HG02870 (cell line): ENCODE results near the gene MACROD1.
"Not testable (repeated sequence)": the region's sequence is repeated elsewhere in the genome, so short reads cannot be mapped to it uniquely, and the experiment has no call there.

Experiments used
- ATAC-seq: cut with Tn5 transposase; IDR thresholded peaks from one replicate; pipeline ENCODE4 v1.9.1; 2021; ENCODE audit warnings: mild to moderate bottlenecking, moderate library complexity; ENCODE audit not compliant: unreplicated experiment

Gene MACROD1

DNA sequence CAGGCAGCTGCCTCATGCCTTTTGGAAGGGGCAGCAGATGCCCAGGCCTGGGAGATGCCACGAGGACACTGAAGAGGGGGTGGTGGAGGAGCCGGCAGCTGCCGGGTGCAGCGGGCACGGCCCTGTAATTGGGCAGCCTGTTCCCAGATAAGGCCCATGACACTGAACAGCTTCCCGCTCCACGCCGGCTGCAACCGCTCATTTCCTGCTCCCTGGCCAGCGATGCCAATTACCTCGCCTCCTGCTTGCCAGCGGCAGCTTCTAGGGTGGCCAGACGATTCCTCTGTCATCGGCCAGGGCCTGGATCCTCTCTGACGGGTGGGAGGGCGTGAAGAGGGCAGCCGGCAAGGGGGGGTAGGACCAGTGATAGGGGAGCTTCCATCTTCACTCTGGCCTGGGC, 107.4 kb downstream of the MACROD1 start:
- ATAC-seq, result no peak

DNA sequence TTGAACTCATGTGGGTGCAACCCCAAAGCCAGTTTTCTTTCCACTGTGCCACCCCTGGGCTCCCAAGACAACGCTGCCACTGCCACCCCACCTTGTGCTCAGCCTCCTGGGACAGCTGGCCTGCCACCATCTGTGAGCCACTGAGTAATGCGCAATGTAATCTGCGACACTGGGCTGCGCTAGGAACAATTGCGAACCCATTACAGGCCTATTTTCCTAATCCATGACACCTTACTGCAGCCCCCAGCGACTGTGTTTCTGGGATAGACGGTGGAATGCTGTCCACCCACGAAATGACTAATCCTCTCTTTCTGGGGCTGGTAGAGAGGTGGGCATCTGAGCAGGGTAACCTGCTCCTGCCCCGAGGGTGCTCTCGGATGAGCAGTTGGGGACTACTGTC, 108.0 kb downstream of the MACROD1 start:
- no peak for ATAC-seq

DNA sequence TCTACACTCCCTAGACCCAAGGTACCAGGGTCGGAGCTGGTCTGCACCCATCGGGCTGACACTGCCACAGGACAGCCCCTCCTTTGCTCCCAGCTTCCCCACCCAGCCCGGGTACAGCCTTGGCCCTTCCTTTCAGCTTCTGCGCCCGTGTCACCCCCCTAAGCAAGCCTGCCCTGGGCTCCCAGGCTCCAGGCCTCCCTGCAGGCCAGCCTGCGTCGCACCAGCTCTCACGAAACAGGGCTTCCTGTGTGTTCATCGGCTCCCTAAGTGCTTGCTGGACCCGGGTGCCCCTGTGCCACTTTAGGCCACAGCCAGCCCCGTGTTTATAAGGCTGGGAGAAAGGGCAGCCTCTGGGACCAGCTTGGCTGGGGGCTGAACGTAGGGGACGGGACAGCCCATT, 109.1 kb downstream of the MACROD1 start:
- no peak for ATAC-seq

DNA sequence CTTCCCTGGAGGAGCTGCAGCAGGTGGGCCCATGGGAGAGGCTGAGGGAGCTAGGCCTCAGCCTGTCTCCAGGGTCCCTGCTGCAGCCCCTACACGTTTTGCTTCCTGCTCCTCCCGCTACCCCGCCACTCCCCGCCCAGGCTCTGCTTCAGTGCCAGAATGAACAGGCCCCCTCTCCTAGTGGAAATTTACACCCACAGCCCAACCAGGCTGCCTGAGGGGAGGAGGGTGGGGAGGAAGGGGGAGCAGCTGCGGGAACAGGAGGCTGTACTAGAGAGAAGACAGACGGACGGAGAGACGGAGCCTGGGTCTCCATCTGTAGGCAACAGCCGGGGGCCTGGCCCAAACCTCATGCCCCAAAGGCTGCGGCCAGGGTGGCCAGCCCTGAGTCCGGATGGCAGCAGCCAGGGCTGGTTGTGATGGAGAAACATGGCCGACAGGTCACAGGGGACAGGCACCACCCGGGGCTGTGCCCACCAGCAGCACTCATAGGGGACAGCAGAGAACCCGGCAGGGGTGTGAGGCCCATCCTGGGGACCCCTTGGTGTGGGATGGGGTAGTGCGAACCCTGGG, 109.6 kb downstream of the MACROD1 start:
- no peak for ATAC-seq

DNA sequence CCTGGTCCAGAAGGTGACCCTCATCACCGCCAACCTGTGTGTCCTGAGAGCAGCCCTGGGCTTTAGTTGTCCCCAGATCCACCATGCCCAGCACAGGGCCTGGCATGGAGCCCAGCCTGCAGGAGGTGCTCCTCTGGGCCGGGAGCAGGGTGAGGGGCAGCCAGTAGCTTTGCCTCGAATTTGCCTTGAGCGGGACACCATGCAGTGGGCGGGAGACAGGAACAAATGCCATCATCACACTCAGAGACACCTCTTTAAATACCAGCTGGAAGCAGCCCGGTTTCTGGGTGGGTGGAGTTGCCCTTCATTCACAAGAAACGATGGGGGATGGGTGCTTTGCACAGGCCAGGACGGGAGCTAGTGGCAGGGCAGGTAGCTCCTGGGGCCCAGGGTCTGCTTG, 110.8 kb downstream of the MACROD1 start:
- no peak for ATAC-seq

DNA sequence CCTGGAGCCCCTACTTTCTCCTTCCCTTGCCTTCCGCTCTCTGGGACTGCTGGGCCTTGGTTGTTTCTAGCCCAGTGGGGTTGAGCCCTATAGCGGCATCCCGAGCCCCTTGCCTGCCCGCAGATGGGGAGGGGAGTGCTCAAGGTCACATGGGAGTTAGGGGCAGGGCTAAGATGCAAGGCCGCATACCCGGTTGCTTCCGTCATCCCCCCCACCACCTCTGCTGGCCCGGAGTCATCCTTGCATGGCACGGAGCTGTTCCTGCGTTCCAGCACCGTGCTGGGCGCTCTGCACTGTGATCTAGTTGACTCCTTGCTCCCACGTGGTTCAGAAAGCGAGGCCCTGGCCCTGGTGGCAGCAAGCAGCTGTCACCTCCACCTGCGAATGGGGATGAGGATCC, 112.2 kb downstream of the MACROD1 start:
- no peak for ATAC-seq

DNA sequence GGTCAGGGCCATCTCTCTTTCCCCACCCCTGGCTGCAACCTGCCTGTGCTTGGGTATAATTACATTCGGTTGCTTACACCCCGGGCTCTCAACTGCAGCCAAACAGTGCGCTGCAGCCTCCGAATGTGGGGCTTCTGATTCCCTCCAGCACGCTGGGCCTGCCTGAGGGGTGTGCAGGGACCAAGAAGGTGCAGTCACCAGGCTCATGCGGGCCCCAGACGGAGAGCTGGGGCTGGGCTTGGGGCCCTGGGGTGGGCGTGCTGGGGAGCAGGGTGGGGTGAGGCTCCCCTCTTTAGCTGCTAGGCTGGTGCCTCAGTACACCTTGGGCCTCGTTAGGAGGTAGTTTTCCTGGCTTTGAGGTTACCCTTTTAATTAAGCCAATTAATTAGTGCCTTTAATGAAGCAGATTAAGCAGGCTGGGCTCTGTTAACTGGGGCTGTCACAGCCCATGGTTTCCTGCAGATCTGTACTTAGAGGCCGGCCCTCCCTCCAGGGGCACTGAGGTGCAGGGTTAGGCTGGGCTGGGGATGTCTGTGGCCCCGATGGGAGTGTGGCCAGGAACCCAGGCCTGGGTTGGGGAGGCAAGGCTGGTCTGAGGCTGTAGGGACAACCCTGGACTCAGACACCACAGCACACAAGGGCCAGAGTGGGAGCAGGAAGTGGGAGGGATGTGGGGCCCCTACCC, 112.8 kb downstream of the MACROD1 start:
- no peak for ATAC-seq

DNA sequence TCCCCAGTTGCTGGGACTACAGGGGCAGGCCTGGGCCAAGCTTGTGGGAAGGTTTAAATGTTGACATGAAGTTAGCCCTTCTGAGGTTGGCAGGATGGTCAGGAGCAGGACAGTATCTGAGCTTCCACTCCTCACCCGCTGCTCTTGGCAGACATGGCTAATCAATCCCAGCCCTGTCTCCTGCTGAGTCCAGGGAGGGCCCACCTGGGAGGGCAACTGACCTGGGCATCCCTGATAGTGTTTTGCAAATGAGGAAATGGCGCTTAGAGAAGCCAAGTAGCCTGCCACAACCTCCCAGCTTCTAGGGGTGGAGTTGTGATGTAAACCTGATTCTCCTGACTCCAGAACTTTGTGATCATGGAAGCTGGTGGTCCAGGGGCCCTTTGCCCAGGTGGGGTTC, 113.5 kb downstream of the MACROD1 start:
- ATAC-seq, result no peak

DNA sequence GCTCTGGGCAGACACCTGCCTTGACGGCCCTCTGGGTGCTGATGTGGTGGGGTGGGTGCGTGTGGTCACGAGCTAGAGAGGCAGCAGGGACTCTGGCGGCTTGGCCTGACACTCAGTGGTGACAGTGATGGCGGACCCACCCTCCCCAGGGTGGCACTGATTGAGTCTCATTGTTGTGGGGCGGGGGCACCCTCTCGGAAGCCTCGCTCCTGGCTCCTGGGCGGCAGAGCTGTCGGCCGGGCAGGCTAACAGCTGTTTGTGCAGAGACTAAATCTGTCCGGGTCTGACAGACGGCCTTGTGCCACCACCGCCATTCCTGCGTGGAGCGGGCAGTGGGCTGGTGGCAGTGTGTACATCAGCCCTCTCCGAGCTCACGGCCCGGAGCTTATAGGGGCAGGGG, 114.6 kb downstream of the MACROD1 start:
- ATAC-seq, result no peak

DNA sequence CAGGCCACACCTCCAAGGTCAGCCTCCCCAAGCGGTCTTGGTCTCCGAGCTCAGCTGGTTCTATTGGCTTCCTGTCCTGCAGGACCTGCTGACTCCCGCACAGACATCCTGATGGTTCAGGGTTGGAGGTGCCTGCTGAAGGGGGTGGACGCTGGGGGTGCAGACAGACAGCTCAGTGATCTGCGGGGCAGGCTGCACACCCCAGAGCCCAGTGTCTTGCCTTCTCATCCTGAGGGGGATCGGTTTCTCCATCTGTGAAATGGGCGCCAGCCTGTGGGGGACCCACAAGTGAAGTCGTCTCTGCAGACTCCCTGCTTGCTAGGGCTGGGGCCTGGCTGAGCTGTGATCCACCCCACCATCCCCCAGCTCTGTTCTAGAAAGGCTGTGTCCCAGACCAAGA, 116.4 kb downstream of the MACROD1 start:
- ATAC-seq, result no peak

DNA sequence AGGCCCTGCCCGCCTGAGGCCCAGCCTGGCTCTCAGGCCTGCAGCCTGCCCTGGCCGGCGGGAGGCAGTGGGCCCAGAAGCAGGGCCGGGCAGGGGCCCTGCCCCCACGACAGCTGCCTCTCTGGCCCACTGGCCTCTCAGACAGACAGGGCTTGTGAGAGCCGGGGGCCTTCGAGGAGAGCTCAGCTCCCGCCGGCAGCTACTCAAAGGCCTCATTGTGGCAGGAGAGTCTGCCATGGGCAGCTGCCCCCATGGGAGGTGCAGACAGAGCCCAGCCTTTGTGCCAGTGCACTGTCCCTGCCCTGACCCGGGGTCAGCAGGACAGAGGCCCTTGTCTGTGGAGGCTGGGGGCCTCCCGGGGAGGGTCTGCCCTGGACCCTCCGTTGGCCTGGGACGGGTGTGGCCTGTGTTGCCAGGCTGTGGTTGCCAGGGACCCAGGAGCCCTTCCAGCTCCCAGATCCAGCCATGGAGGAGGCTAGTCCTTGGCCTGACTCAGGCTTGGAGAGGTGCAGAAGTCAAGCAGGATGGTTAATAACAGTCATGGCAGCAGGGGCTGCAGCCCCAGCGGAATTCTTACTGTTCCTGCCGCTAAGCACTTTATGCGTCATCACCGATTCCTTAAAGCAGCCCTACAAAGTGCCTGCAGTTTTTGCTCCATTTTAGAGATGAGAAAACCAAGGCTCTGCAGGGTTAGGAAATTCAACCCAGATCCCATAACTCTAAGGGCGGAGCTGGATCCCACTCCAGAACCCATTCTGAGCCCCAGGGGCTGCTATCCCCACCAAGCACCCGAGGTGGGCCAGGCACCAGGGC, 117.7 kb downstream of the MACROD1 start:
- ATAC-seq, result no peak

DNA sequence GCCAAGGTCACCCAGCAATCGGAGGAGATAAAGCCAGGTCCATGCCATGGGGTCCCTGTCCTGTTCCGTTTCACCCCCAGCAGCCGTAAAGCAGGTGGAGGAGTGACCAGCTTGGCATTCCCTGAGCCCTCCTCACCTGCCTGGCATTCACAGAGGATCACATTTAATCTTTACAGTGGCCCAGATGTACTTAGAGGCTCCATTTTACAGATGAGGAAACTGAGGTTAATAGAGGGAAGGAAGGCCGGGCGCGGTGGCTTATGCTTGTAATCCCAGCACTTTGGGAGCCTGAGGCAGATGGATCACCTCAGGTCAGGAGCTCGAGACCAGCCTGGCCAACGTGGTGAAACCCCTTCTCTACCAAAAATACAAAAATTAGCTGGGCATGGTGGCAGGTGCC, 118.5 kb downstream of the MACROD1 start:
- ATAC-seq, result not testable (repeated sequence)

DNA sequence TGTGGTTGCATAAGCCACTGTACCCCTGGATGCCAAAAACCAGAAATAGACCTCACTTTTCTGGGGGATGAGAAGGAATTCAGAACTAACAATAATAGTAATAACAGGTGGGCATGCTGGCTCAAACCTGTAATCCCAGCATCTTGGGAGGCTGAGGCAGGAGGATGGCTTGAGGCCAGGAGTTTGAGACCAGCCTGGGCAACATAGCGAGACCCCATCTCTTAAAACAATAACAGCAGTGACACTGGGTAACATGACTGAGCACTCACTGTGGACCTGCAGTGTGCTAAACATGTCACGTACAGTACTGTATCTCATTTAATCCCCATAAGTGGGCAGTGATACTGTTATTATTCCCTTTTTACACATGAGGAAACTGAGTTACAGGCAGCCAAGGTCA, 120.2 kb downstream of the MACROD1 start:
- no peak for ATAC-seq

DNA sequence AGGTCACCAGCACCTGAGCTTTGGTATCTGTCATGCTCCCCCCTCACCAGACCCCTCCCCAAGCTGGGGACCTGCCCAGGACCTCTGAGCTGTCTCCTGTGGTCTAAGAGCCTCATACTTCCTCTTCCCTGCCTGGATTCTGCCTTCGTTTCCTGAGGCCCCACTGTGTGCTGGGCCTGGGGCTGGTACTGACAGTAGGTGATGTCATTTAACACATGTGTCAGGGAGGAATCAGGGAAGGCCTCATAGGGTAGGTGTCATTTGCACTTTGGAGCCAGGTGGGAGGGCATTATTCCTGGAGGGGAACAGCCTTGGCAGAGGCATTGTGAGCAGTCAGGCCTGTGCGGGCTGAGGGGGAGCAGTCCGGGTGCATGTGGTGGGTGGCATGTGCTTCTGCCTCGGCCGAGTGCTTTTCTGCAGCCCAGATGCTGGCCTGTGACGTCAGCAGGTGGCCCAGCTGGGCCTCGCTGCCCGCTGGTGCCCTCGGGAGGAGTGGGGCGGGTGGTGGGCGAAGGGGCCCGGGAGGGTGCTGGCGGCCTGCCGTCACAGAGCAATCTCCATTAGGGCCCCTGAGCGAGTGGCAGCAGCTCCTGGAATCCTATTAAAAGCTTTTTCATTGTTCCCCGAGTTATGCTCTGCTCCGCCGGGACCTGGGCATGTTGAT, 121.1 kb downstream of the MACROD1 start:
- ATAC-seq, result no peak

DNA sequence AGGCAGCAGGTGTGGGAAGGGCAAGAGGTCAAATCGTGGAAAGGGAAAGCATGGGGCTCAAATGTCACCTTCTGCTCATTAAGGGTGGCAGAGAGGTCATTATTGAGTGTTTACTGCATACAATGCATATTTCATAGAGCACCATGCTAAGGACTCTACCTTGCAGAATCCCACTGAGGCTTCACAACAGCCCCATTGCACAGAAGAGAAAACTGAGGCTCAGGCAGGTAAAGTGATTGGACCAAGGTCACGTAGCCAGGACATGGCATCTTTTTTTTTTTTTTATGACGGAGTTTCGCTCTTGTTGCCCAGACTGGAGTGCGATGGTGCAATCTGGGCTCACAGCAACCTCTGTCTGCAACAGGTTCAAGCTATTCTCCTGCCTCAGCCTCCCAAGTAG, 122.4 kb downstream of the MACROD1 start:
- ATAC-seq, result no peak

DNA sequence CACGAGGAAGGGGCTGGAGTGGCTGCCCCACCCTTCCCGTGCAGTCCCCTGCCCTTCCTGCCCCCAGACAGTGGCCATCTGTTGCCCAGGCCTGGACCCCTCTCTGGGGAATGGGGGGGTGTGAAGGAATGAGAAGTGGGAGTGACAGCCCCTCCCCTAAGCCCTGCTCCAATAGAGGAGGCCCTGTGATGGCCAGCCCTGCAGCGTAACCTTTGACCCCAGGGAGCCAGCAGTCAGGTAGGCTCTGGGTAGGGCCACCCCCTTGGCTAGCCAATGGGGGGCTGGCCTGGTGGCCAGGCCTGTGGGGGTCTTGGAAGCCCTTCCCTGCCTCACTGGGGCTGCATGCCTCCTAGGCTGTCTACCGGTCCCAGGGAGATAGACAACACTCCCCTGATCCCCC, 123.6 kb downstream of the MACROD1 start:
- no peak for ATAC-seq

DNA sequence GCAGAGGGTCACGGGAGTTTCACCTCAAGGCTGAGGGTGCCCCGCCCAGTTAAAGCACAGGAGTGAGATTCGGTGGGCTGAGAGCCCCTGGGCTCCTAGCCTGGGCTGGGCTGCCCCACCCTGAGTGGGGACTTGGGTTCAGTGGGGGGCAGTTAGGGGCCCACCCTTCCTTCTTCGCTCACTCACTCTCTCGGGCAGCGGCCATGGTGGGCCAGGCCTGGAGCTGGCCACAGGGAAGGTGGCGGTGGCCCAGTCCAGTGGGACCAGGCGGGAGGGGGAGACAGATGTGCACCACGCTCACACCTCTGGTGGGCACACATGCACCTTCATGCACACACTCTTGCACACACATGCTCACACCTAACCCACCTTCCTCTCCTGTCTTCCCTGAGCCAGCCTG, 124.1 kb downstream of the MACROD1 start:
- ATAC-seq, result no peak

DNA sequence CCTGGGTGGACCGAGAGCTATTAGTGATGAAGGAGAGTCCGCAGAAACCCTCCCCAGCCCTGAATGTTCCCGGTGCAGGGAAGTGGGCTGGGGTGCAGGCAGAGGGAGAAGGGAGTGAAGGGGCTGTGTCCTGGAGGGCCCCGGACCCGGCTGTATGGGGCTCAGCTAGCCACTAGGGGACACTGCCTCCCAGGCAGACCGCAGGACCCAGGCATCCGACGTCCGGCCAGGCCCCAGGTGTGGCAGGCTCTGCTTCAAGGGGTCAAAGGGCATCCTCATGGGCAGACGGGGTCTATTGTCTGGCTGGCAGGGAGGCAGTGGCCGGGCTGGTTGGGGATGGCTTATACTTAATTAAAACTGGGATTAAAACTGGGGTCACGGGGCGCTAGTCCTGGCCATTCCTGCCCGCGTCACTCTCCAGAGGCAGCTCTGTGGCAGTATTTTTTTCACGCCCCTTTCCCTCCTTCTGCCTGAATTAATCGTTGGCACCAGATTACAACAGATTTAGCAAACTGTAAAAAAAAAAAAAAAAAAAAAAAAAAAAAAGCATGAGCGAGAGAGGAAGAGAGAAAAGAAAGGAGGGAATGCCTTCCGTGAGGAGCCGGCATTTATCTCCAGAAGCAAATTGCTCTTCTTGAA, 125.1 kb downstream of the MACROD1 start:
- ATAC-seq, result no peak

DNA sequence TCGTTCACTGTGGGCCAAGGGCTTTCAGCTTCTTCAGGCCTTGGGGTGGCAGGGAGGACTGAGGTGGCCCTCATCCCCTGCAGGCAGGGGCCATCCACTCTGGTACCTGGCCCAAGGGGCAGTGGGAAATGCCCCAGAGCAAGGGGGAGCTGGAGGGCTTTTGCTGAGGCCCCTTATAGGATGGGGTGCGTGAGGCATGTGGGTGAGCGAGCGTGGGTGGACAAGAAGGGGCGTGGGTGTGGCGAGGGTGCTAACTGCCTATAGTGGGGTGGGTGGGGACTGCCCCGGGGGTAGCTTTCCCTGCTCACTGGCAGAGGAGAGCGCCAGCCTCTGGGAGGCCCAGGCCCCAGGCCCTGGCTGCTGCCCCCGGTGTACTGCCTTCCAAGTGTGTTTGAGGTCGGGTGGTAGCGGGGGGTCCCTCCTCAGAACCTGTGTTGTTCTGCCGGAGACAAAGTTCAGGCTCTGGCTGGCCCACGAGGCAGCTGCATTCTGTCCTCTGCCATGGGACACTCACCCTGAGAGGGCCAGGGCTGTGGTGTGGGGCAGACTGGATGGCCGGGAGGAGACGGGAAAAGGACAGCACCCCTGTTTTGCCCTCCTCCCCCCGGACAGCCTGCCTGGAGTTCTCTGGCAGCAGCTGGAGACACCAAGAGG, 126.8 kb downstream of the MACROD1 start:
- no peak for ATAC-seq

DNA sequence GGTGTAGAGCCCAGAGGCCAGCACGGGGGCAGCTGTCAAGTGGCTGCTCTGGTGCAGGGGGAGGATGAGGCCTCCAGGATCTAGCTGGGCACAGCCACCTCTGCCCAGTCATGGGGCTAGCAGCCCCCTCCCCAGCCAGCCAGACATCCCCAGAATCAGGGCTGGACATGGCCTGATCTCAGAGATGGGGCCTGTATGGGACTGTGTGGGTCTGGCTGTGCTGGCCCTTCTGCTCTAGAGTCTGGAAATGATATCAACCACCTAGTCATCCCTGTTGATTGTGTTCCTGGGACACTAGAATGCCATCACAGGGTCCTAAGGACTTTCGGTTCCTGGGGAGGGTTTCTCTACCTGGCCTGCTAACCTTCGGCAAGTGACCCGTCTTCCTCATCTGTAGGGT, 127.4 kb downstream of the MACROD1 start:
- ATAC-seq, result no peak
